OCI-LY7 (cell line): ENCODE data around the gene RCOR1. TPM values are rescaled to one million over a fixed set of nuclear protein-coding genes. Genes with fewer than 3 reads are reported as not detected.
"Not testable (repeated sequence)": the region's sequence is repeated elsewhere in the genome, so short reads cannot be mapped to it uniquely, and the experiment has no call there.

Experiments used
- BruUV-seq: library from RNA; stranded (reverse); fragments of 400-500 nt; replicated peaks from 2 replicates; lab custom pipeline; 2021; lab: Mats Ljungman, UMichigan
- CTCF ChIA-PET: fragments of 300-600 bp; sonication (Branson Sonifier 250); formaldehyde crosslinking; loops from one replicate; lab custom pipeline; 2022; ENCODE audit warnings: antibody characterized with exemption; ENCODE audit not compliant: unreplicated experiment; lab: Charles Lee
- POLR2A ChIA-PET: fragments of 300-600 bp; sonication (Branson Sonifier 250); formaldehyde crosslinking; loops from one replicate; lab custom pipeline; 2022; ENCODE audit warnings: antibody characterized with exemption; lab: Charles Lee
- DNase-seq: peaks from one replicate; pipeline ENCODE4 v3.0.0-alpha.2; 2015; ENCODE audit warnings: low spot score
- H2AFZ ChIP-seq: fragments of 200-600 bp; sonication (generic), shearing (Covaris generic); 2 replicates; pipeline ENCODE4 v1.6.1; 2014; ENCODE audit warnings: mild to moderate bottlenecking, antibody characterized with exemption, low read length, moderate library complexity
- H3K27ac ChIP-seq: fragments of 200-600 bp; sonication (generic); 2 replicates; pipeline ENCODE4 v1.5.1; 2014; ENCODE audit warnings: mixed run types, low read depth, mild to moderate bottlenecking, moderate library complexity, low read length, inconsistent platforms; ENCODE audit not compliant: poor library complexity, severe bottlenecking
- H3K36me3 ChIP-seq: fragments of 200-600 bp; sonication (generic); 2 replicates; pipeline ENCODE4 v1.6.1; 2014; ENCODE audit warnings: mild to moderate bottlenecking, antibody characterized with exemption, low read length, moderate library complexity, mixed read lengths; ENCODE audit not compliant: insufficient read depth
- H3K4me1 ChIP-seq: fragments of 200-600 bp; sonication (generic); 2 replicates; pipeline ENCODE4 v1.5.1; 2014; ENCODE audit warnings: mild to moderate bottlenecking, low read length; ENCODE audit not compliant: insufficient read depth, poor library complexity, severe bottlenecking
- H3K4me2 ChIP-seq: fragments of 200-600 bp; sonication (generic); 2 replicates; pipeline ENCODE4 v1.6.1; 2014; ENCODE audit warnings: mild to moderate bottlenecking, low read length
- H3K4me3 ChIP-seq: fragments of 200-600 bp; sonication (generic); 2 replicates; pipeline ENCODE4 v1.5.1; 2014; ENCODE audit warnings: mild to moderate bottlenecking, low read depth, low read length; ENCODE audit not compliant: poor library complexity, severe bottlenecking
- H3K79me2 ChIP-seq: fragments of 200-600 bp; sonication (generic); 2 replicates; pipeline ENCODE4 v1.6.1; 2016; ENCODE audit warnings: low read depth, mild to moderate bottlenecking, low read length, moderate library complexity, mixed read lengths; ENCODE audit not compliant: insufficient read depth
- H3K9me2 ChIP-seq: fragments of 200-600 bp; sonication (generic); 2 replicates; pipeline ENCODE4 v1.6.1; 2016; ENCODE audit warnings: mild to moderate bottlenecking, low read length, mixed read lengths; ENCODE audit not compliant: insufficient read depth
- H3K9me3 ChIP-seq: fragments of 200-600 bp; sonication (generic); 2 replicates; pipeline ENCODE4 v1.6.1; 2014; ENCODE audit warnings: mild to moderate bottlenecking, mixed run types, low read length, mixed read lengths
- H4K20me1 ChIP-seq: fragments of 200-600 bp; sonication (generic); 2 replicates; pipeline ENCODE4 v1.6.1; 2014; ENCODE audit warnings: mild to moderate bottlenecking, antibody characterized with exemption, low read length, moderate library complexity, mixed read lengths; ENCODE audit not compliant: insufficient read depth
- EZH2phosphoT487 ChIP-seq: fragments of 200-600 bp; sonication (generic); IDR thresholded peaks from 2 replicates; pipeline ENCODE4 v1.6.1; 2018; ENCODE audit warnings: low read depth, borderline replicate concordance, mild to moderate bottlenecking, mixed run types, antibody characterized with exemption, low read length, moderate library complexity, mixed read lengths
- intact Hi-C: fragments of 100-400 bp; cut with micrococcal nuclease; formaldehyde crosslinking; loops from one replicate; pipeline ENCODE4 v1.10.0; 2022; ENCODE audit not compliant: unreplicated experiment
- total RNA-seq, 2 experiments: library from RNA; depleted of rRNA in 1 of 2; stranded (reverse); fragments of >200 nt in 1 of 2; shearing (Covaris generic) in 1 of 2; gene quantifications; 2 replicates each; pipeline ENCODE4 v1.2.3, GENCODE V29; 2014 to 2022
- TF ChIP-seq, protein P1 (sequence below): fragments of 200-600 bp; sonication (generic); conservative IDR thresholded peaks from 2 replicates; pipeline ENCODE4 v1.5.1; 2014; ENCODE audit warnings: mild to moderate bottlenecking, antibody characterized with exemption, low read length, moderate library complexity, mixed read lengths

The RCOR1 gene
- total RNA-seq, 2 experiments from 2014 or later, result 12.1 to 30.2 TPM

DNA sequence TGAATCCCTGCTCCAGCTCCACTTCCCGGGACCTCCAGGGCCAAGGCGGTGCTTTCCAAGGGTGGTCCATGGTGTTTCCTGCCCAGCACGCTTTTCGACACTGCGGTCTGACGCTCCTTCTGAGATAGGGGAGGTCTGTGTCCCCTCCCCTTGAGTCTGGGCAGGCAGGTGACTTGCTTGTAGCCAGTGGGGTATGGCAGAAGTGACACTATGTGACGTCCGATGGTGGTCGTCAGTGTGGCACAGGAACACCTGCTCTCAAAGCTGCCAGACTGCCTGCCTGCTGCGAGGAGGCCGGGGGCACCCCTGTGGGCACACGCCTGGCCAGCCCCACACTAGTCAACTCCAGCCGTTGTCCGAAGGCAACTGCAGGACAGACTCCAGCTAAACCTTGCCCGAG lies 168.8 kb downstream of the RCOR1 start:
- DNase-seq, result no peak
- intact Hi-C loops, result no loop called here

DNA sequence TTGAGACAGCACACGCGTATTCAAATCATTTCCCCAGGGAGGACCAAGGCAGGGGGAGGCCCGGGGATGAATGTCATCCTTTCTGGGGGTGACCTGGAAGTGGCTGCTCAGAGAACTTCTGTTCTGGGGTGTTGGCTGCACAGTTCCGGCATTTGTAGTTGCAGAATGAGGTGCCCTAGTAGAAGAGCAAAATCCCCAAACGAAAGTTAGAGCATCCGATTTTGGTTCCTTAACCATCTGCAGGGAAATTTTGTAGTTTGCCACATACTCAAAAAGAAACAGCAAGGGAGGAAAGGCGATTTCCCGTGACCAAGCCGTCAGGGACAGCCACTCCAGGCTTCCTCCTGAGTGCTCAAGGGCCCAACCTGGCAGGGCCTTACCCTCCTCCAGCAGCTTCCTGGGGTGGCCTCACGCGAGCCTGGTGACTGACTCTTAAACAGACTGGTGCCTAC lies 171.8 kb downstream of the RCOR1 start:
- H3K4me3 ChIP-seq, result no peak overlapping the region
- no peaks in the 10 kb centered on the region for H3K9me3 ChIP-seq
- no peak overlapping the region for H3K4me2 ChIP-seq
- intact Hi-C loops, result no loop called here
- CTCF ChIA-PET, result no interaction called here
- no peak for TF ChIP-seq EZH2phosphoT487
- TF ChIP-seq, protein P1, sequence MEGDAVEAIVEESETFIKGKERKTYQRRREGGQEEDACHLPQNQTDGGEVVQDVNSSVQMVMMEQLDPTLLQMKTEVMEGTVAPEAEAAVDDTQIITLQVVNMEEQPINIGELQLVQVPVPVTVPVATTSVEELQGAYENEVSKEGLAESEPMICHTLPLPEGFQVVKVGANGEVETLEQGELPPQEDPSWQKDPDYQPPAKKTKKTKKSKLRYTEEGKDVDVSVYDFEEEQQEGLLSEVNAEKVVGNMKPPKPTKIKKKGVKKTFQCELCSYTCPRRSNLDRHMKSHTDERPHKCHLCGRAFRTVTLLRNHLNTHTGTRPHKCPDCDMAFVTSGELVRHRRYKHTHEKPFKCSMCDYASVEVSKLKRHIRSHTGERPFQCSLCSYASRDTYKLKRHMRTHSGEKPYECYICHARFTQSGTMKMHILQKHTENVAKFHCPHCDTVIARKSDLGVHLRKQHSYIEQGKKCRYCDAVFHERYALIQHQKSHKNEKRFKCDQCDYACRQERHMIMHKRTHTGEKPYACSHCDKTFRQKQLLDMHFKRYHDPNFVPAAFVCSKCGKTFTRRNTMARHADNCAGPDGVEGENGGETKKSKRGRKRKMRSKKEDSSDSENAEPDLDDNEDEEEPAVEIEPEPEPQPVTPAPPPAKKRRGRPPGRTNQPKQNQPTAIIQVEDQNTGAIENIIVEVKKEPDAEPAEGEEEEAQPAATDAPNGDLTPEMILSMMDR, result no peak
- POLR2A ChIA-PET, result no interaction called here
- no peak for DNase-seq
- H3K79me2 ChIP-seq, result no peaks in the 10 kb centered on the region
- no peak overlapping the region for H3K27ac ChIP-seq
- H3K9me2 ChIP-seq, result no peaks in the 10 kb centered on the region
- H3K36me3 ChIP-seq, result no peaks in the 10 kb centered on the region
- no TSS peak for BruUV-seq
- H3K4me1 ChIP-seq, result peaks cover 11% of the 10 kb centered on the region
- no peak overlapping the region for H2AFZ ChIP-seq
- no peaks in the 10 kb centered on the region for H4K20me1 ChIP-seq

More for the DNA sequence above, 168.8 kb downstream of the RCOR1 start:
- H3K27ac ChIP-seq, result no peak overlapping the region
- CTCF ChIA-PET, result no interaction called here
- H3K9me3 ChIP-seq, result no peaks in the 10 kb centered on the region
- no peaks in the 10 kb centered on the region for H3K36me3 ChIP-seq
- H2AFZ ChIP-seq, result no peak overlapping the region
- no TSS peak for BruUV-seq
- no peak overlapping the region for H3K4me2 ChIP-seq
- no peaks in the 10 kb centered on the region for H3K9me2 ChIP-seq
- H3K4me1 ChIP-seq, result peaks cover 7% of the 10 kb centered on the region
- no peaks in the 10 kb centered on the region for H4K20me1 ChIP-seq
- TF ChIP-seq, protein P1, result no peak
- no peak for TF ChIP-seq EZH2phosphoT487
- POLR2A ChIA-PET, result interaction anchor here (0.7 kb wide), 1 partner anchor 368 kb away, joined by 4 read pairs; no protein-coding TSS in a partner anchor
- H3K4me3 ChIP-seq, result no peak overlapping the region
- no peaks in the 10 kb centered on the region for H3K79me2 ChIP-seq

DNA sequence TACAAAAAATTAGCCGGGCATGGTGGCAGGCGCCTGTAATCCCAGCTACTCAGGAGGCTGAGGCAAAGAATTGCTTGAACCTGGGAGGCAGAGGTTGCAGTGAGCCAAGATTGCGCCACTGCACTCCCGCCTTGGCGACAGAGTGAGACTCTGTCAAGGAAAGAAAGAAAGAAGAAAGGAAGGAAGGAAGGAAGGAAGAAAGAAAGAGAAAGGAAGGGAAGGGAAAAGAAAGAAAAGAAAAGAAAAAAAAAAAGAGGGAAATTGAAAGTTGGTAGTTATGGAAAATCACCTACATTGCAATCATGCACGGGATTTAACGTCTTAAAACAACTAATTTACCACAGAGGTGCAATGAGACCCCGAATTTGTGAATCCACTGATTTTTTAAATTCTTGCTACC lies 173.3 kb downstream of the RCOR1 start:
- H3K9me3 ChIP-seq, H3K36me3 ChIP-seq, H3K4me2 ChIP-seq, DNase-seq, H3K79me2 ChIP-seq, BruUV-seq, H3K27ac ChIP-seq, intact Hi-C loops, H4K20me1 ChIP-seq, H3K4me3 ChIP-seq, H2AFZ ChIP-seq, H3K9me2 ChIP-seq, CTCF ChIA-PET: not testable (repeated sequence)
- POLR2A ChIA-PET, result interaction anchor here (0.7 kb wide), 2 partner anchors 80 to 207 kb away, joined by 4 to 11 read pairs; no protein-coding TSS in a partner anchor
- H3K4me1 ChIP-seq, result peaks cover 11% of the 10 kb centered on the region
